GM23248 (cell line): ENCODE measurements around the gene ADAT2.

Experiments
- EZH2 ChIP-seq: fragments of 200-600 bp; sonication (generic); IDR thresholded peaks from 2 replicates; pipeline ENCODE4 v1.6.1; 2018; ENCODE audit warnings: antibody characterized with exemption, mild to moderate bottlenecking; ENCODE audit not compliant: insufficient read depth, poor library complexity, severe bottlenecking
- EZH2phosphoT487 ChIP-seq: fragments of 200-600 bp; sonication (generic); IDR thresholded peaks from 2 replicates; pipeline ENCODE4 v1.6.1; 2018; ENCODE audit warnings: antibody characterized with exemption, moderate library complexity, mild to moderate bottlenecking, low read depth; ENCODE audit not compliant: insufficient read depth

- TF ChIP-seq EZH2phosphoT487 (no peak), EZH2 (no peak)
Observed at GRCh38 chr6:143419526-143419925, 31.0 kb downstream of the ADAT2 start.
